Measurements from ENCODE around the gene TVP23C.
"Not testable (repeated sequence)": the region's sequence is repeated elsewhere in the genome, so short reads cannot be mapped to it uniquely, and the experiment has no call there.

The TVP23C gene

DNA sequence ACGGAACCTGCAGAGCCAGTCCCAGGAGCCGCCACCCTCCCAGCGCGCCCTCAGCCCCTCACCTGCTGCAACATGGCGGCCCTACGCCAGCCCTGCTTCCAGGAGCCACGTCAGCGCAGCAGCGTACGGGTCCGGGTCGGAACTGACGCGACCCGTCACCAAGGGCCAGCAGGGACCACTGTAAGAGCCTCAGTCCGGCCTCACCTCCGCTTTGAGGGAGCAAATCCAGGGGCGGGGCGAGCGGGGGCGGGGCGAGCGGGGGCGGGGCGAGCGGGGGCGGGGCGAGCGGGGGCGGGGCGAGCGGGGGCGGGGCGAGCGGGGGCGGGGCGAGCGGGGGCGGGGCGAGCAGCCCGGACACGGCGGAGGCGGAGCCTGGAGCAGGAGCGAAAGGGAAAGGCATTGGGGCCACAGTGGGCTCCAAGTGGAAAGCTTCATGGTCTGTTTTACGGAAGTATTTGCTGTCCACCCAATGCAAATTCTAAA, at the start of gene TVP23C:
TSS of gene TVP23C (minus strand) at position 109 of the 483 bp plus-strand sequence. CDS start at position 74, 35 bp downstream.
- DNase-seq (ENCODE audit: low read depth), result peak; percentile 3

DNA sequence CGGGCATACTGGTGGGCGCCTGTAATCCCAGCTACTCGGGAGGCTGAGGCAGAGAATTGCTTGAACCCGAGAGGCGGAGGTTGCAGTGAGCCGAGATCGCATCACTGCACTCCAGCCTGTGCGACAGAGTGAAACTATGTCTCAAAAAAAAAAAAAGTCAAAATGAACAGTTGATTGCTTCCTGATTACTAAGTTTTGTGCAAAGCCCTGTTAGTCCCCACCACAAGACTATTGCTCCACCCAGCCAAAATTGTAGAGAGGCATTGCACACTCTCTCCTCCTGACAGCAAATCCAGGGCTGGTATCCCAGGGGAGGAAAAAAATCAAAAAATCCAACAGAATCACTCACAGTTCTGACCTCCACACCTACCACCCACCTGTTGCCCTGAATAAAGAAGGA, 29.7 kb upstream of the TVP23C start:
- not testable (repeated sequence) for DNase-seq (ENCODE audit: low read depth)

DNA sequence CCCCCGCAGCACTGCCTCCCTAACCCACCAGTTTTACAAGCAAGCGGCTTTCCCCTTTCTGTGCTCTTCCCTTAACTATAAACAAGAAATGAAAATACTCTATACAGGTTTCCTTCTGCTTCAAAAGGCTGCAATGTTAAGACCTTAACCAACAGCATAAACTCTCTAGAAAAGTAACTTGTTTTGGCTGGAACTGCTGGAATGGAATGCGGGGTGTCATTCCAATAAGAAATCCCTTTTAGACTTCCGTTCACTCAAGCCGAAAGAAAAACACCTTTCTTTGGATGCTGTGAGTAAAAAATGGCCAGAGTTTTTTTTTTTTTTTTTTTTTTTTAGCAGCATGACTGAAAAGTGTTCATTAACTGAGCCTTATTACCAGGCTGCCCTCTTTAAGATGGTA, 28.7 kb upstream of the TVP23C start:
- not testable (repeated sequence) for DNase-seq (ENCODE audit: low read depth)

DNA sequence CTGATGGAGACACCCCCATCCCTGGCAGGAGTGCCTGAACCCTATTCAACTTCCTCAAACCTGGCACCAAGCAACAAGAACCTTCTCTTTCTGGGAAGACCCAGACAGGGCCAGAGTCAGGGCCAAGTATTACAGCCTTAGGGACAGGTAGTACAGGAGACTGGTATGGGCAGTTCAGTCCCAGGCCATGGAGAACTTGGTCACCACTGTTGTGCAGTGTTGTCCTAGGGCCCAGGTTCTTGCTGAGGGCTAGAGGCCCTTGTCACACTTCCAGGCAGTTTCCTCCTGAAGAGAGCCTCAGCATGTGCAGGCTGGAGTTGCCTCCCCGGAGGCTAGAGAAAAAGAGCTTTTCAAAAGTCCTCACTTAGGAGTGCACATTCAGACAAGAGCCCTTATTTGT, 27.6 kb upstream of the TVP23C start:
- DNase-seq (ENCODE audit: low read depth), result not testable (repeated sequence)

DNA sequence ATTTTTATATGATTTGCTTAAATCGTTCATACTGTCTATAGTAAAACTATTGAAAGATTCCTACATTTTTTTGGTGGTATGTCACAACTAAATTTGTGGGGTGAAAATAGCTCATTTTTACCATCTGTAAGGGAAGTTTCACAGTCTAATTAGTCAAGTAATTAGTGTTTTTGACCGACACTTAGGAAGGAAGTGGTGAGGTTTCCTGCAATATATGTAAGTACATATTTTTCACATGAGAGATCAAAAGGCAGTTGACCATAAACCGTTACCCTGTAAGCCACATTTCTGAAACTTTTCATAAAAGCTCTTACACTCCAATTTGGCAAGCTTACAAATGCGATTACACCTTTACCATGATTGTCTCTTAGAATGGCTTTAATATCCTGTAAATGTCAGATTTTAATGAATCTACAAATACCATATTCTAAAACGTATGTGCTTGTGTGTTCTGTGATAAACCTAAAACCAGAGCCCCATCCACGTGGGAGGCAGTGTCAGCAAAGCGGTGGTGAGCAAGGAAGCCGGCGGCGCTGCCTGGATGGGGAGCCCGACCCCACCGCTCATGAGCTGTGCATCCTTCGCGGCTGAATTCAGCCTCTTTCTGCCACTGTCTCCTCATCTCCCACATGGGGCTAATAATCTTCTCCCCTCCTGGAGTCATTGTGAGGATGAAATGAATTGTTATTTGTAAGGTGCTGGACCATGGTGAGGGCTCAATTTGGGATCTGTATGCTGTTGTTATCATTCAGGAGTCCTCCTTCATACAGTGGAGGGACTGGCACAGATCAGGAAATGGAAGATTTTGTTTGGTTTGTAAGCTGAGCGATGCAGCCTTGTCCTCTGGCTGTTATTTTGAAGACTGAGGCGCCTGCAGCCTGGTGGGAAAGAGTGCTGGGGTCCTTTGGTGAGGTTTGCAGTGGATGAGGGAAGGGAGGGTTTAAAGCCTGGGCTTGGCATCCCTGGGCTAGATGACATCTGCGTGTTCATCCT, 26.6 kb upstream of the TVP23C start:
- not testable (repeated sequence) for DNase-seq (ENCODE audit: low read depth)

DNA sequence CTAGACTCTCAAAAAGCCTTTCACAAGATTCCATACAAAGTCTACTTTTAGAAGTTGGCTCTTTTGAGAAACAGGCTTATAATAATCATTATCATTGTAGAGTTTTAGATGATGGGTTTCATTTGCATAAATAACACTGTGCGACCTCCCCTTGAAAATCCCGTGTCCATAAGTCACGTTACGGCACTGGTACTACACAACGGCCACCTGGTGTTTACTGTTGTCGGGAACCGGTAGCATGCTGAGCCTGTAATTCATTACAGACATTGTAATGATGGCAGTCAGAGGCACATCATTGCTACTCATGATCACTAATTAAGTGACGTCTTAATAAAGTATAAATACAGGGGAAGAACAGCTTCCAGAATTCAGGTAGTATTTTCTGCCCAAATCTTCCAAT, 24.7 kb upstream of the TVP23C start:
- DNase-seq (ENCODE audit: low read depth), result not testable (repeated sequence)

DNA sequence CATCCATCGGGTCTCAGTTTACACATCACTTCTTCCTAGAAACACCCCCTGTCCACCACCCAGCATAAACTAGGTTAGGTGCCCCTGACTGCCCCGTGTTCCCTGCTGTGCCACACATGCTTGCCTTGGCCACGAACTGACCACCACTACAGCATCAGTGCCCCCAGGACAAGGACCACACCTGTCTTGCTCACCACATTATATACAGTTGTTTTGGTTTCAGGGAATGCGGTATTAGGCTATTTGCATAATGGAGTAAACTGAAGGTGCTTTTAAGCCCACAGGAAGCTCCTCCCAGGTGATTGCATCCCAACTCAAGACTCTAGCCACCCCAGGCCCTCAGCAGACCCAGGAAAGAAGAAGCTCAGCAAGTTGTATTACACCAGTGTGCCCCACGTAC, 20.0 kb upstream of the TVP23C start:
- DNase-seq (ENCODE audit: low read depth), result not testable (repeated sequence)

DNA sequence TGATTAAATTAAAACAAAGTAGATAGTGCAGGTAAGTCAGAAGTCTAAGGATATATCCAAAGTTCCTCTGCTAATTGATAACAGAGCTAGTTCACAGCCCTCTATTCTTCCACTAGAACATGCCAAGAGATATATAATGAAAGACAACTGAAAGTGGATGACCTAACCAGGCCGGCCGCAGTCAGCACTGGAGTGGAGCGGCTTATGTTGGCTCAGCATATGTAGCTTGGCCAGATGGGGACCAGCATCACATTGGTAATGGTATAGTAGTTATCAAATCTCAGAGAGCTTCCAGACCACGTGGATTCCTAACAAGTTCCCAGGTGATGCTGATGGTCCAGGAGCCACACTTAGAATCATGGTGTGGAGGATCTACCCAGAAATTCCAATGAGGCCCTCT, 18.2 kb upstream of the TVP23C start:
- DNase-seq (ENCODE audit: low read depth), result not testable (repeated sequence)

DNA sequence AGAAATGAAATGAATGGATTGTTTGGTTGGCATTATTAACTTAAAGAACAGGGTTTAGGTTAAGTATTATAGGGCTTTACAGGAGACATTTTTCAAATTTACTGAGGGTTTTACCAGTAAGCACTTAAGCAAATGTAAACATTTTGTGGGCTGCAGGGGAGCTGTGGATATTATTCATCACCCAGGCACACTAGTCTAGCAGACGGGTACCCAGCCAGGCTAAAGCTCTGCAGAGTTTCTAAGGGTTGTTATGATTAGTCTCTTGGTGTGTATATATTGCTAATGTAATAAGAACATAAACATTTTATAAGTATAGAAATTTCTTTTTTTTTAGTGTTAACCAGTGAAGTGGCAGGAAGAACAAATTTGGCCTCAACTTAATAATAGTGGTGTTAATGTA, 13.6 kb upstream of the TVP23C start:
- not testable (repeated sequence) for DNase-seq (ENCODE audit: low read depth)

DNA sequence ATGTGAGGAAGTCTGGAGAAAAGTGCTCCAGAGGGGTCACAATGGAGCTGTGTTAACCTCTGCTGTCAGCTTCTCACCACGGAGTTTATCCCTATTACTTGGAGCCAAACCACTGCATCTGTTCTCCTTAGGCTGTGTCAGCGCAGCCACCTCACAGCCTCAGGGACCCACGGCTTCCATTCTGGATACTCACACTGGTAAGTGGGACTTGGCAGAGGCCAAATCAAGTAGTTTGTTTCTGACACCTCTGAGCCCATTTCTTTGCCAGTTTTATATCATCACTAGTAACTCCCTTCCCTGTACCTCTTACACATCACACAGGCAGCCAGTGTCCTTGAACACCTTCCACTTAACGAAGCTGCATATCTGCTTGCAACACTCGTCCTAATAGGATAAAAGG, 11.4 kb upstream of the TVP23C start:
- not testable (repeated sequence) for DNase-seq (ENCODE audit: low read depth)

DNA sequence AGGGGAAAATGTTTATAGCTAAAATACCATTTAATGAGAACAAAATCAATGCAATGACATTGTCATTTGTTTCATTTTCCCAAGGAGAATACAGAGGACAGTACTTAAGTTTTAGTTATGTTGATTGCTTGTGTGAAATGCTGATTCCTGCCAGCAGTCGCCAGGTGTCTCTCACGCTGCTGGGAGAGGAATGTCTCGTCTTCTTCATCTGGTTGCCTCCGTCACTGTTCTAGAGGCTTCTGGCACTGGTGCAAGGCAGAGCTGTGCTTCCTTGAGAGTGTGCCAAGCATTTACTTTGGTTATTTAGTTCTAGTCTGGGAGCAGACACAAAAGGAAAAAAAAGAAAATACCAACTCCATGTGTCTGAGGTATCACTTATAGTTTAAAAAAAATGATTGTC, 10.6 kb upstream of the TVP23C start:
- DNase-seq (ENCODE audit: low read depth), result not testable (repeated sequence)

DNA sequence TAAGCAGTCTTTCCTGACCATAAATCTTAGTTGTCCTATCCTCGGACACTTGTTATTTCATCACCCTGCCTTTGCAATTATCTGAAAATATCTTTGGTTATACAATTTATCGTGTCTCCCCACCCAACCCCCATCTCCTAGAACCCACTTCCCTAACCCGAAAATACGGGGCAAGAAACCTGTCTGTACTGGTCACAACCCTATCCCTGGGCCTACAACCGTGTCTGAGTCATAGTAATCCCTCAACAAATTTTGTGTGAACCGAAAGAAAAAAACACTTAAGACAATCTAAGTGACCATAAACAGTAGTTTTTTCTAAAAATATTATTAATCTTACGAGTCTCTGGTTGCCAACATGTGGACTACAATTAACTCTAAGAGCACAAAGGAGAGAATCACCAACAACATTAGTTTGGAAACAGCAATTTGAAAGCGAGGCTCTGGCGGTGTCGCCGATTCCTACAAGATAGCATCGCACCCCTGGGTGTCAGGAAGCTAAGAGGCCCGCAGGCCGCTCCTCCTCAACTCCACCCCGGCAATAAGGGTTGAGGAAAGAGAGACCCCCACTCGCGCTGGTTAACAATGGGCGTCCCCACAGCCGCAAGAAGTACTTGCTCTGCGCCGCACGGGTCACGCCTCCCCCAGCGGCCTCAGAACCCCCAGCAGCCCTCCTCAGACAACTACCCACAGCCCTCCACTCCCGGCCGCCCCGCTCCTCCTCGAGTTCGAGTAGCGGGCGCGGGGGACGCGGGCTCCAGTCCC, 489 bp downstream of the TVP23C start:
- DNase-seq (ENCODE audit: low read depth), result not testable (repeated sequence)

DNA sequence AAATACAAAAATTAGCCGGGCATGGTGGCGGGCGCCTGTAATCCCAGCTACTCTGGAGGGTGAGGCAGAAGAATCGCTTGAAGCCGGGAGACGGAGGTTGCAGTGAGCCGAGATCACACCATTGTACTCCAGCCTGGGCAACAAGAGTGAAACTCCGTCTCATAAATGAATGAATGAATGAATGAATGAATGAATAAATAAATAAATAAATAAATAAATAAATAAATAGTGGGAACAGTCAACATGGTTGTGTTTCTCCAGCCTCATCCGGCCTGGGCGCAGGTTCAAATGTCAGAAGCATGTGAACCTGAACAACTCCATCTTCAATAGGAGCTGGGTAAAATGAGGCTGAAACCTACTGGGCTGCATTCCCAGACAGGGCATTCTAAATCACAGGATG, 1.8 kb downstream of the TVP23C start:
- not testable (repeated sequence) for DNase-seq (ENCODE audit: low read depth)

DNA sequence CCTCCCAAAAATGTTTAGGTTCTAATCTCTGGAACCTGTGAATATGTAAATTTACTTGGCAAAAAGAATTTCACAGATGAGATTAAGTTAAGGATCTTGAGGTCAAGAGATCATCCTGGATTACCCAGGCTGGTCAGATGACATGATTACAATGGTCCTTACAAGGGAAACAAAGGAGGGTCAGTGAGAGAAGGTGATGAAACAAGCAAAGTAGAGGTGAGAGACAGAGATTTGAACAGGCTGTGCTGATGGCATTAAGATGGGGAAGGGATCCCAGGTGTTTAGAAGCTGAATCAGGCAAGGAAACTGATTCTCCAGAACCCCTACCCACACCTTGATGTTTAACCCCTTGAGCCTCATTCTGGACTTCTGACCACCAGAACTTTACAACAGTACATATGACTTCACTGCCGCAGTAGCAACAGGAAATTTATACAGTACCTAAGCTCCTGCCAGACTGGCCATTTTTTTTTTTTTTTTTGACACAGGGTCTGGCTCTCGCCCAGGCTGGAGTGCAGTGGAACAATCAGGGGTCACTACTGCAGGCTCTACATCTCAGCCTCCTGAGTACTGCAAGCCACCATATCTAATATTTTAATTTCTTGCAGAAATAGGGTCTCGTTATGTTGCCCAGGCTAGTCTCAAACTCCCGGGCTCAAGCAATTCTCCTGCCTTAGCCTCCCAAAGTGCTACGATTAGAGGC, 4.7 kb downstream of the TVP23C start:
- not testable (repeated sequence) for DNase-seq (ENCODE audit: low read depth)

DNA sequence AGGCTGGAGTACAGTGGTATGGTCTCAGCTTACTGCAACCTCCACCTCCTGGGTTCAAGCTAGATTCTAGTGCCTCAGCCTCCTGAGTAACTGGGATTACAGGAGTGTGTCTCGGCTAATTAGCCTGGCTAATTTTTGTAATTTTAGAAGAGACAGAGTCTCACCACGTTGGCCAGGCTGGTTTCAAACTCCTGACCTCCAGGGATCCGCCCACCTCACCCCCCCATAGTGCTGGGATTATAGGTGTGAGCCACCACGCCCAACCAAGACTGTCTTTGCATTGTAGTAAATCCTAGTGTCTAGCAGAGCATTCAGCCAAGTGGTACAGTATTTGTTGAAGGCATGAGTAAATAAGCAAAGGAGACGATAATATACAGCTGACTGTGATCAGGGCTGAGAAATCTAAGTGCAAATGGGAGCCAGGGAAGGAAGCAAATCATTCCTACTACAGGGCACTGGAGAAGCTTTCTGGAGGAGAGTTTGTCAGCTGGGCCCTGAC, 5.9 kb downstream of the TVP23C start:
- not testable (repeated sequence) for DNase-seq (ENCODE audit: low read depth)

DNA sequence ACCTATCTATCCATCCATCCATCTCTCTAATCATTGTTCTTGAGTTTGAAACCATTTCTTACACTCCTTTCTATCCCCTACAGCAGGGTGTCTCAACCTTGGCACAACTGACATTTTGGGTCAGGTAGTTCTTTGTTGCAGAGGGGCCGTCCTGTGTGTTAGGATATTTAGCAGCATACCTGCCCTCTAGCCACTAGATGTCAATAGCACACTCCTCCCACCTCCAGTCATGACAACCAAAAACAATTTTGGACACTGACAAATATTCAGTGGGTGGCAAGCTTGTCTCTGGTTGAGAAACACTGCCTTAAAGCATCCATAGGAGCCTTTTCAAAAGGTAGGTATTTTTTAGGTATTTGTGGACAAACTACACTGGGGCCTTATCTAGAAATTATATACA, 10.4 kb downstream of the TVP23C start:
- DNase-seq (ENCODE audit: low read depth), result not testable (repeated sequence)

DNA sequence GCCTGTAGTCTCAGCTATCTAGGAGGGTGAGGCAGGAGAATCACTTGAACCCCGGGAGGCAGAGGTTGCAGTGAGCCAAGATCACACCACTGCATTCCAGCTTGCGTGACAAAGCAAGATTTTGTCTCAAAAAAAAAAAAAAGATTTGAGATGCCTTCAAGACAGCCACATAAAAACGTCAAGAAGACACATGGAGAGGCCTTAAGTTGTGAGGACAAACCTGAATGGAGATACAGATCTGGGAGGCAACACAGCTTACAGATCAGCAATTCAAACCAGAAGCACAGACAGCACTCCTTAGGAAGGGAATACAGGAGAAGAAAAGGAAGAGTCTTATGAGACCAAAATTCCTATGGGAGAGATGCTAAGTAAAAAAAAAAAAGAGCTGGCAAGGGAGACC, 13.7 kb downstream of the TVP23C start:
- DNase-seq (ENCODE audit: low read depth), result not testable (repeated sequence)

DNA sequence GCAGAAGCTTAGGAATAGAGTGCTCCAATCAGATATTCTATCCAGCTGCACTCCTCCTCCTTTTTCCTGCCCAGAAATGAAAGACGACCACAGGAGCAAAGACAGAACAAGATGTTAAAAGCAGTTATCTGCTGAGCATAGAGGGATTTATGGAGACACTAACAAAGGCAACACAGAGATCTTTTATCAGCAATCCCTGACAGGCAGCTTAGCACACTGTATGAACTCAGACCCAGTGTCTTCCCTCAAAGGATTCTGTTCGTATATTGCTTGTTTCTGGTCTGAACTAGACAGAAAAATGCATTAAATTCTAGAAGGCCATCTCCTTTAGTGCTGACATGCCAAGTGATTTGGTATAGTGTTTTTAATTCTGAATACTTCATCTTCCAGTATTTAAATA, 16.7 kb downstream of the TVP23C start:
- not testable (repeated sequence) for DNase-seq (ENCODE audit: low read depth)

DNA sequence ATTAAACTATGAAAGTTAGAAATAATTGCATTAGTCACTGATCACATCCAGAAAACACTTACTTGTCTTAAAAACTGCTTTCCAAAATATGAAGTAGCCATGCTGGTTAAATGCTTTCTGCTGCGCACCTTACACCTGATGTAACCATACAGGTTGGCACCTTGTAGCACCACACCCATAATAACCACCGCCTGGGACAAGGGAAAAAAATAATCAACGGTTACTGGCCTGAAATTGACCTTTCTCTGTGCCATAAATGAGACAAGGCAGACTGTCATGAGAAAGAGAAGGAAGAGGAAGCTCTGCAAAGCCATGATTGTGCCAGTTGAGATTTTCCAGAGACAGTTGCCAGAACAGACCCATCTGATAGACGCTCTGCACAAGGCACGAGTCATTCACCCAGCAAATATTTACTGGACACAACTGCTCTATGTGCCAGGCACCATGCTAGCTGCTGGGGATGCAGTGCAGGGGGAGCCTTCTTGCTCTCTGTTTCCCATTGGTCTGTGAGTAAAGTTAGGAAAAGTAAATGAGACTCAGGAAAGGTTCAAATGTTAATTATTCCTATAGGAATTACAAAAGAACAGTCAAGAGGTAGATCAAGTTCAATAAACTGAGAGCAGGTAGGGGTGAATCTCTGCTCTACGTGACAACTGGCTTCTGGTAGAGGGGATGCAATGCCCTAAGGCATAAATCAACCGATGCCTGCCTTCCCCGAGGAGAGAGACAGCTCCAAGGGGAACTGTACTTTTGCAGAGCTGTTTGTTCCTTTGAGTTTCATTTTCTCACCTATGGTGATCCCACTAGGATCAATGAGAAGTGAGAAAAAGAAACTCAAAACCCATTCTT, 22.7 kb downstream of the TVP23C start:
- not testable (repeated sequence) for DNase-seq (ENCODE audit: low read depth)

DNA sequence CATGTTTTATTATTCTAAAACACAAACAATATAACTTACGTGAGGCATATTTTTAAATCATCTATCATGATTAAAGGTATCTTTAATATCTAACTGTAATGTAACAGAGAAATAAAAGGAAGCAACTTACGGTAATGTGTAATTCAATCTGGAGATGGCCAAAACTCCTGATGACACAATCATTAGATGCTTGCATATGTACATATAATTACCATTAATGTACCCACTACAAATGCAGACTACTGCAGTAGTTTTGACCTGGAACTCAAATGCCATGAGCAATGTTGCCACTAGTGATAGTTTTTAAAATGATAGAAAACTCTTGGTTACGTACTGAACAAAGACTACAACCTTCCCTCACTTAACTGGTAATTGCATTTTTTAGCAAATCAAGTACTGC, 30.2 kb downstream of the TVP23C start:
- DNase-seq (ENCODE audit: low read depth), result not testable (repeated sequence)

Measured in non-pigmented ciliary epithelial cell (primary cell).